Testis (tissue), 2 donors: ENCODE results near the gene RSL24D1.

Experiments used
- CTCF ChIP-seq, 3 experiments: fragments of 450-650 bp in 2 of 3; fragments of 200-600 bp in 1 of 3; sonication (generic) in 1 of 3; IDR thresholded peaks; one replicate each; pipeline ENCODE4 v1.5.1; 2016 to 2019; ENCODE audit warnings: antibody characterized with exemption in 3 of 3, mild to moderate bottlenecking in 2 of 3, moderate library complexity in 1 of 3
- POLR2A ChIP-seq: fragments of 450-650 bp; IDR thresholded peaks from one replicate; pipeline ENCODE4 v1.6.1; 2017; ENCODE audit warnings: antibody characterized with exemption, mild to moderate bottlenecking, moderate library complexity

GRCh38 chr15:55241186-55241585 lies 44.4 kb upstream of the RSL24D1 start:
- TF ChIP-seq POLR2A (no peak), CTCF (IDR thresholded peaks at IDR 0.05) (no peak)
